Esophagus muscularis mucosa (tissue), 4 donors: Measurements from ENCODE around the gene ARMCX6. TPM values are rescaled to one million over a fixed set of nuclear protein-coding genes. Genes with fewer than 3 reads are reported as not detected.

ENCODE experiments used
- DNase-seq: peaks from one replicate; pipeline ENCODE4 v3.0.0-alpha.2; 2017; ENCODE audit errors: extremely low spot score
- H3K27ac ChIP-seq, 4 donors: fragments of 200-600 bp; sonication (generic); replicated peaks in 1 of 4; 1 replicate in 3 of 4; 2 replicates in 1 of 4; pipeline ENCODE4 v1.5.1; 2016 to 2019; ENCODE audit warnings: mild to moderate bottlenecking in 1 of 4
- H3K27me3 ChIP-seq, 4 donors: fragments of 200-600 bp; sonication (generic); one replicate each; pipeline versions ENCODE4 v1.5.1 to v1.6.0; 2016 to 2019
- H3K36me3 ChIP-seq, 4 donors: fragments of 200-600 bp; sonication (generic); one replicate each; pipeline ENCODE4 v1.5.1; 2016 to 2019
- H3K4me1 ChIP-seq, 4 donors: fragments of 200-600 bp; sonication (generic); one replicate each; pipeline ENCODE4 v1.5.1; 2016 to 2019
- H3K4me3 ChIP-seq, 4 donors: fragments of 200-600 bp; sonication (generic); 1 replicate in 2 of 4; 2 replicates in 2 of 4; pipeline ENCODE4 v1.5.1; 2016 to 2019; ENCODE audit warnings: mild to moderate bottlenecking in 4 of 4, moderate library complexity in 1 of 4
- H3K9me3 ChIP-seq, 4 donors: fragments of 200-600 bp; sonication (generic); 1 replicate in 3 of 4; 2 replicates in 1 of 4; pipeline ENCODE4 v1.5.1; 2016 to 2019
- CTCF ChIP-seq, 3 experiments: fragments of 200-600 bp in 2 of 3; fragments of 450-650 bp in 1 of 3; sonication (generic) in 2 of 3; IDR thresholded peaks; one replicate each; pipeline ENCODE4 v1.5.1; 2017 to 2019; ENCODE audit warnings: antibody characterized with exemption in 3 of 3, mild to moderate bottlenecking in 2 of 3, moderate library complexity in 1 of 3
- EP300 ChIP-seq: sonication (generic); formaldehyde crosslinking; IDR thresholded peaks from one replicate; pipeline ENCODE4 v1.6.1; 2017; ENCODE audit warnings: antibody characterized with exemption
- POLR2A ChIP-seq: fragments of 450-650 bp; IDR thresholded peaks from one replicate; pipeline ENCODE4 v1.6.1; 2017; ENCODE audit warnings: antibody characterized with exemption, moderate library complexity, mild to moderate bottlenecking, low read depth
- POLR2AphosphoS5 ChIP-seq, 2 donors: sonication (generic); formaldehyde crosslinking; IDR thresholded peaks; one replicate each; pipeline ENCODE4 v1.6.1; 2017; ENCODE audit warnings: antibody characterized with exemption in 2 of 2
- WGBS: methylation state at CpG from one replicate; pipeline ENCODE4 v1.1.5; 2018; 5-methylcytosine and 5-hydroxymethylcytosine counted together
- intact Hi-C: fragments of 100-400 bp; cut with DNase I; formaldehyde crosslinking; loops from one replicate; pipeline ENCODE4 v1.15.1; 2023
- total RNA-seq, 4 donors: library from RNA; depleted of rRNA; stranded (reverse); fragments of >200 nt; gene quantifications; one replicate each; pipeline versions ENCODE4 v1.1.0 to v1.2.1, GENCODE V29; 2016

Gene ARMCX6
- 10 to 100 TPM in 3 of 4 donors, 1 to 10 TPM in 1; 6.6 to 17.2 (median 14.4) TPM for total RNA-seq

GRCh38 chrX:101617211-101618191 is at the start of gene ARMCX6:
ARMCX6 (minus strand) TSS chrX:101618000; CDS start chrX:101616620, 1,380 bp downstream.
- peak; percentile 93 for DNase-seq
- no peaks in the 10 kb centered on the region for H3K9me3 ChIP-seq
- intact Hi-C loops: no loop called here
- H3K27me3 ChIP-seq: no peaks in the 10 kb centered on the region
- TF ChIP-seq CTCF (IDR thresholded peaks at IDR 0.05) (peak; percentile 29 to 43 (median 43)), POLR2AphosphoS5 (IDR thresholded peaks at IDR 0.05) (peak; percentile 64 to 67), POLR2A (no peak)
- peak within 1 kb of the TSS; percentile 60 to 70 (median 66) for H3K4me3 ChIP-seq
- H3K27ac ChIP-seq: peak within 1 kb of the TSS; percentile 76 to 86 (median 80)
- WGBS: 34% methylated on average over 37 of the region's 39 CpGs
- peaks cover 0 to 14% (median 12%) of the 10 kb centered on the region in 4 donors for H3K4me1 ChIP-seq
- H3K36me3 ChIP-seq: no peaks in the 10 kb centered on the region

GRCh38 chrX:101659601-101660063 is 41.8 kb upstream of the ARMCX6 start, which contains the start of gene ARMCX2:
ARMCX2 (minus strand) TSS chrX:101659850; CDS start chrX:101657588, 2,262 bp downstream.
- intact Hi-C loops: no loop called here
- WGBS: 29% methylated on average over 16 of the region's 22 CpGs
- DNase-seq: no peak
- no peaks in the 10 kb centered on the region for H3K9me3 ChIP-seq
- H3K4me3 ChIP-seq: peak within 1 kb of the TSS; percentile 61 to 72 (median 65)
- TF ChIP-seq POLR2A (peak; percentile 36), CTCF (IDR thresholded peaks at IDR 0.05) (no peak), POLR2AphosphoS5 (IDR thresholded peaks at IDR 0.05) (peak; percentile 71 to 94)
- peaks cover 0 to 22% (median 15%) of the 10 kb centered on the region in 4 donors for H3K4me1 ChIP-seq
- H3K27ac ChIP-seq: peak within 1 kb of the TSS; percentile 75 to 81 (median 80)
- H3K36me3 ChIP-seq: peaks cover 0 to 17% (median 7%) of the 10 kb centered on the region in 4 donors
- peaks cover 0 to 5% (median 0%) of the 10 kb centered on the region in 4 donors for H3K27me3 ChIP-seq

GRCh38 chrX:101658661-101659491 is 41.1 kb upstream of the ARMCX6 start:
- 26% methylated on average over 36 of the region's 38 CpGs for WGBS

GRCh38 chrX:101657495-101657894 is 39.7 kb upstream of the ARMCX6 start:
- peaks cover 0 to 17% (median 7%) of the 10 kb centered on the region in 4 donors for H3K36me3 ChIP-seq
- H3K27me3 ChIP-seq: peaks cover 0 to 5% (median 0%) of the 10 kb centered on the region in 4 donors
- H3K4me1 ChIP-seq: peaks cover 0 to 22% (median 15%) of the 10 kb centered on the region in 4 donors
- no peak overlapping the region for H3K4me3 ChIP-seq
- TF ChIP-seq POLR2A (no peak), EP300 (no peak)
- H3K27ac ChIP-seq: no peak overlapping the region
- no peak for DNase-seq
- intact Hi-C loops: no loop called here
- no peaks in the 10 kb centered on the region for H3K9me3 ChIP-seq
- 70% methylated on average over 8 of the region's 12 CpGs for WGBS

More at GRCh38 chrX:101658661-101659491, 41.1 kb upstream of the ARMCX6 start:
- peak; percentile 67 to 76 for TF ChIP-seq POLR2AphosphoS5 (IDR thresholded peaks at IDR 0.05)
- no peak for TF ChIP-seq CTCF (IDR thresholded peaks at IDR 0.05)
- Histone ChIP-seq H3K9me3 (no peaks in the 10 kb centered on the region), H3K36me3 (peaks cover 0 to 17% (median 7%) of the 10 kb centered on the region in 4 donors), H3K27ac (peak overlapping the region; percentile 75 to 81 (median 80)), H3K4me1 (peaks cover 0 to 22% (median 15%) of the 10 kb centered on the region in 4 donors), H3K27me3 (peaks cover 0 to 5% (median 0%) of the 10 kb centered on the region in 4 donors), H3K4me3 (peak overlapping the region; percentile 61 to 72 (median 65))
- DNase-seq: no peak
- intact Hi-C loops: no loop called here
